ENCODE data around the gene C13orf46.
A peak's percentile ranks its signal among the peaks of the same experiment; 100 is the strongest.

Gene C13orf46

GRCh38 chr13:113912596-113912995 is 61.3 kb downstream of the C13orf46 start:
- no peak for TF ChIP-seq JUND (IDR thresholded peaks at IDR 0.05; ENCODE audit: low read depth)
- no peak for DNase-seq (ENCODE audit: low read depth in 1 of 2, low spot score in 1 of 2)
- in situ Hi-C loops (cut with HindIII; ENCODE audit: low pct_unique_long_range_greater_than_20kb, low sequenced_read_pairs) = no loop called here

GRCh38 chr13:113907635-113908617 is 66.0 kb downstream of the C13orf46 start:
- TF ChIP-seq JUND (IDR thresholded peaks at IDR 0.05; ENCODE audit: low read depth) = no peak
- no peak for DNase-seq (ENCODE audit: low read depth in 1 of 2, low spot score in 1 of 2)
- in situ Hi-C loops (cut with HindIII; ENCODE audit: low pct_unique_long_range_greater_than_20kb, low sequenced_read_pairs) = no loop called here

GRCh38 chr13:113906571-113906970 is 67.3 kb downstream of the C13orf46 start:
- TF ChIP-seq JUND (IDR thresholded peaks at IDR 0.05; ENCODE audit: low read depth) = no peak
- no peak for DNase-seq (ENCODE audit: low read depth in 1 of 2, low spot score in 1 of 2)
- in situ Hi-C loops (cut with HindIII; ENCODE audit: low pct_unique_long_range_greater_than_20kb, low sequenced_read_pairs) = no loop called here

GRCh38 chr13:113905942-113906341 is 67.9 kb downstream of the C13orf46 start:
- TF ChIP-seq JUND (IDR thresholded peaks at IDR 0.05; ENCODE audit: low read depth) = no peak
- in situ Hi-C loops (cut with HindIII; ENCODE audit: low pct_unique_long_range_greater_than_20kb, low sequenced_read_pairs) = no loop called here
- no peak for DNase-seq (ENCODE audit: low read depth in 1 of 2, low spot score in 1 of 2)

- in situ Hi-C loops (cut with HindIII; ENCODE audit: low pct_unique_long_range_greater_than_20kb, low sequenced_read_pairs) = no loop called here
Observed at GRCh38 chr13:113905018-113905417, 68.9 kb downstream of the C13orf46 start.

GRCh38 chr13:113904411-113904810 is 69.5 kb downstream of the C13orf46 start:
- DNase-seq (ENCODE audit: low read depth in 1 of 2, low spot score in 1 of 2) = peak in 1 of 2 experiments; percentile 80
- TF ChIP-seq JUND (IDR thresholded peaks at IDR 0.05; ENCODE audit: low read depth) = no peak
- in situ Hi-C loops (cut with HindIII; ENCODE audit: low pct_unique_long_range_greater_than_20kb, low sequenced_read_pairs) = no loop called here

More at GRCh38 chr13:113905018-113905417, 68.9 kb downstream of the C13orf46 start:
- no peak for TF ChIP-seq JUND (IDR thresholded peaks at IDR 0.05; ENCODE audit: low read depth)
- DNase-seq (ENCODE audit: low read depth in 1 of 2, low spot score in 1 of 2) = no peak

GRCh38 chr13:113903912-113904311 is 70.0 kb downstream of the C13orf46 start:
- in situ Hi-C loops (cut with HindIII; ENCODE audit: low pct_unique_long_range_greater_than_20kb, low sequenced_read_pairs) = no loop called here
- TF ChIP-seq JUND (IDR thresholded peaks at IDR 0.05; ENCODE audit: low read depth) = no peak

More at GRCh38 chr13:113903912-113904311, 70.0 kb downstream of the C13orf46 start:
- no peak for DNase-seq (ENCODE audit: low read depth in 1 of 2, low spot score in 1 of 2)
